NCI-H146 treated with DMSO at 0.1 percent for 48 hours (cell line): ENCODE results near the gene FLAD1.

Experiments used
- DNase-seq: peaks from one replicate; lab custom pipeline; 2025; ENCODE audit not compliant: unreplicated experiment; lab: John Stamatoyannopoulos, UW

Gene FLAD1

GRCh38 chr1:154982897-154983648 is at the start of gene FLAD1:
Gene FLAD1, plus strand, starts transcription at chr1:154983344. Its CDS starts 351 bp downstream, at chr1:154983695.
- DNase-seq: peak; percentile 99

- no peak for DNase-seq
These were observed 48.7 kb upstream of the FLAD1 start for GRCh38 chr1:154934358-154934948.

GRCh38 chr1:154935749-154936554 is 47.2 kb upstream of the FLAD1 start:
- no peak for DNase-seq

GRCh38 chr1:154936555-154937084 is 46.5 kb upstream of the FLAD1 start, which contains the start of gene PMVK:
Gene PMVK, minus strand, starts transcription at chr1:154936719. Its CDS starts 34 bp downstream, at chr1:154936685.
- DNase-seq: peak; percentile 87

GRCh38 chr1:154937085-154937987 is 45.8 kb upstream of the FLAD1 start:
- peak; percentile 83 for DNase-seq

GRCh38 chr1:154937988-154938386 is 45.2 kb upstream of the FLAD1 start:
- DNase-seq: no peak

- no peak for DNase-seq
These were observed 44.3 kb upstream of the FLAD1 start for GRCh38 chr1:154938604-154939399.

GRCh38 chr1:154940213-154940560 is 43.0 kb upstream of the FLAD1 start:
- no peak for DNase-seq

- DNase-seq: no peak
These were observed 42.4 kb upstream of the FLAD1 start for GRCh38 chr1:154940651-154941194.

- DNase-seq: no peak
These were observed 41.7 kb upstream of the FLAD1 start for GRCh38 chr1:154941333-154942013.

- DNase-seq: no peak
These were observed 39.3 kb upstream of the FLAD1 start for GRCh38 chr1:154943649-154944400.

GRCh38 chr1:154944401-154945159 is 38.6 kb upstream of the FLAD1 start:
- DNase-seq: no peak

GRCh38 chr1:154945160-154945961 is 37.8 kb upstream of the FLAD1 start:
- DNase-seq: no peak

GRCh38 chr1:154945962-154946850 is 36.9 kb upstream of the FLAD1 start:
- DNase-seq: no peak

- no peak for DNase-seq
These were observed 35.1 kb upstream of the FLAD1 start for GRCh38 chr1:154948079-154948478.
